GM23248 (cell line): Measurements from ENCODE around the gene ZBTB16.

Source experiments
- EZH2 ChIP-seq: fragments of 200-600 bp; sonication (generic); IDR thresholded peaks from 2 replicates; pipeline ENCODE4 v1.6.1; 2018; ENCODE audit warnings: antibody characterized with exemption, mild to moderate bottlenecking; ENCODE audit not compliant: insufficient read depth, poor library complexity, severe bottlenecking
- EZH2phosphoT487 ChIP-seq: fragments of 200-600 bp; sonication (generic); IDR thresholded peaks from 2 replicates; pipeline ENCODE4 v1.6.1; 2018; ENCODE audit warnings: antibody characterized with exemption, moderate library complexity, mild to moderate bottlenecking, low read depth; ENCODE audit not compliant: insufficient read depth

GRCh38 chr11:114154271-114155047 is 94.9 kb downstream of the ZBTB16 start:
- no peak for TF ChIP-seq EZH2
- no peak for TF ChIP-seq EZH2phosphoT487
